IPS-20b (cell line): Measurements from ENCODE around the gene SPPL2B.
"Not testable (repeated sequence)": the region's sequence is repeated elsewhere in the genome, so short reads cannot be mapped to it uniquely, and the experiment has no call there.

Source experiments
- H3K27ac ChIP-seq: one replicate; pipeline ENCODE4 v1.5.1; 2013; ENCODE audit warnings: low read length
- H3K27me3 ChIP-seq: 2 replicates; pipeline ENCODE4 v1.6.1; 2013; ENCODE audit warnings: mild to moderate bottlenecking, low read length, inconsistent platforms; ENCODE audit not compliant: insufficient read depth
- H3K36me3 ChIP-seq: 2 replicates; pipeline ENCODE4 v1.6.1; 2013; ENCODE audit warnings: low read depth, mild to moderate bottlenecking, inconsistent platforms, low read length, moderate library complexity; ENCODE audit not compliant: insufficient read depth
- H3K4me1 ChIP-seq: 2 replicates; pipeline ENCODE4 v1.6.1; 2013; ENCODE audit warnings: mild to moderate bottlenecking, control low read depth, inconsistent platforms, low read length, moderate library complexity; ENCODE audit not compliant: insufficient read depth
- H3K4me3 ChIP-seq: 2 replicates; pipeline ENCODE4 v1.5.1; 2013; ENCODE audit warnings: mild to moderate bottlenecking, low read length, inconsistent platforms
- H3K9ac ChIP-seq: 2 replicates; pipeline ENCODE4 v1.6.1; 2013; ENCODE audit warnings: low read depth, mild to moderate bottlenecking, inconsistent platforms, low read length, moderate library complexity
- H3K9me3 ChIP-seq: 2 replicates; pipeline ENCODE4 v1.6.1; 2013; ENCODE audit warnings: mild to moderate bottlenecking, low read depth, low read length, inconsistent platforms; ENCODE audit not compliant: insufficient read depth

SPPL2B gene

DNA sequence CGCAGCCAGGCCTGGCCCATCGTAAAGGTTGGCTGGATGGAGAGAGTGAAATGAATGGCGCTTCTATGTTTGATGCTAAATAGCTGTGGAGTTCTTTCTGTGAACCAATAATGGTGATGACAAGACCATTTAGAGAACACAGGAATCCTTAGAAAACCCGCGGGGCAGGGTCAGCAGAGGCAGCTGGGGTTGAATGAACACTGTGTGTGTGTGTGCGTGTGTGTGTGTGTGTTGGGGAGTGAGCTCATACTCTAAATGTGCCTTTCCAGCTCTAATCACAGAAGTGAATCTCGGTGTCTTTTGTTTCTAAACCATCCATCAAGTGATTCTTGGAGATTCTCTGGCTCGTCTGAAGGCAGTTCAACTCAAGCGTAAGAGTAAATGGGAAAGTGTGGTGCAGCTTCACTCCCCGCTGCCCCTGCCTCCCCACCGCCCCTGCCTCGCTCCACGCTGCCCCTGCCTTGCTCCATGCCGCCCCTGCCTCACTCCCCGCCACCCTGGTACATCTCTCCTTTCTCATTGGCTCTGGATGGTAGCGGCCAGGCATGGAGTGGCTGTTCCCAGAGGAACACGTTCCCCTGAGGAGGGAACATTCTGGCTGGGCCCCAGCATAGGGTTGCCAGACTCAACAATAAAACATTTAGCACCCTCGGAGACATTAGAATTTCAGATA, 52.8 kb downstream of the SPPL2B start:
- no peaks in the 10 kb centered on the region for H3K4me1 ChIP-seq
- no peaks in the 10 kb centered on the region for H3K36me3 ChIP-seq
- H3K9me3 ChIP-seq, result no peaks in the 10 kb centered on the region; the same call in 1 of the 2 replicates
- H3K27ac ChIP-seq, result no peak overlapping the region
- H3K27me3 ChIP-seq, result no peaks in the 10 kb centered on the region
- H3K9ac ChIP-seq, result no peak overlapping the region
- no peak overlapping the region for H3K4me3 ChIP-seq

GRCh38 chr19:2382530-2383222, 54.2 kb downstream of the SPPL2B start:
- no peak overlapping the region for H3K9ac ChIP-seq
- H3K36me3 ChIP-seq, result no peaks in the 10 kb centered on the region
- no peaks in the 10 kb centered on the region for H3K4me1 ChIP-seq
- no peaks in the 10 kb centered on the region for H3K27me3 ChIP-seq
- no peak overlapping the region for H3K4me3 ChIP-seq
- no peaks in the 10 kb centered on the region; the same call in 1 of the 2 replicates for H3K9me3 ChIP-seq
- no peak overlapping the region for H3K27ac ChIP-seq

GRCh38 chr19:2385053-2385721, 56.7 kb downstream of the SPPL2B start:
- Histone ChIP-seq H3K4me3 (no peak overlapping the region), H3K27ac (no peak overlapping the region), H3K4me1 (no peaks in the 10 kb centered on the region)

DNA sequence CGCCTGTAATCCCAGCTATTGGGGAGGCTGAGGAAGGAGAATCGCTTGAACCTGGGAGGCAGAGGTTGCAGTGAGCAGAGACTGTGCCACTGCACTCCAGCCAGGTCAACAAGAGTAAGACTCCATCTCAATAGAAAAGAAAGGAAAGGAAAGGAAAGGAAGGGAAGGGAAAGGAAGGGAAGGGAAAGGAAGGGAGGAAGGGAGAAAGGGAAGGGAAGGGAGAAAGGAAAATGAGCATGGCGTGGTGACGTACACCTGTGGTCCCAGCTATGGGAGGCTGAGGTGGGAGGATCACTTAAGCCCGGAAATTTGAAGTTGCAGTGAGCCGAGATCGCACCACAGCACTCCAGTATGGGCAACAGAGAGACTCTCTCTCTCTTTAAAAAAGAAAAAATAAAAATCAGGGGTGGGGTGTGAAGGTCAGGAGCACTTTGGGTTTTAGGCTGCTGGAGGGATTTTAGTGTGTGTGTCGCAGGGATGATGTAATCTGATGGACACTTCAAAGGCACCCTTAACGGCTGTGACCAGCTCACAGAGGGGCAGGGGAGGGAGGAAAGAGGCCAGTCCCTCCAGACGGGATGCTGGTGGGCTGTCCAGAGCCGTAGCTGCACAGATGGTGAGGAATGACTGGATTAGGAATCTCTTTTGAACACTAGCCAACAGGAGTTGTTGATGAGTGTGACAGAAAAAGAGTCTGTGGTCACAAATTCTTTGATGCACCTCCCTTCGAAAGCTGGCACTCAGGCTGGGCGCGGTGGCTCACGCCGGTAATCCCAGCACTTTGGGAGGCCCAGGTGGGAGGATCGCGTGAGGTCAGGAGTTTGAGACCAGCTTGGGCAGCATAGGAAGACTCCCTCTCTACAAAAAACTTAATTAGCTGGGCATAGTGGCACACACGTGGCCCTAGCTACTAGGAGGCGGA, 59.1 kb downstream of the SPPL2B start:
- H3K27ac ChIP-seq, result no peak overlapping the region
- no peak overlapping the region for H3K4me3 ChIP-seq
- no peaks in the 10 kb centered on the region for H3K27me3 ChIP-seq
- no peaks in the 10 kb centered on the region for H3K4me1 ChIP-seq
- no peaks in the 10 kb centered on the region for H3K36me3 ChIP-seq
- H3K9ac ChIP-seq, result no peak overlapping the region
- H3K9me3 ChIP-seq, result no peaks in the 10 kb centered on the region

More at GRCh38 chr19:2385053-2385721, 56.7 kb downstream of the SPPL2B start:
- Histone ChIP-seq H3K27me3 (no peaks in the 10 kb centered on the region), H3K9ac (no peak overlapping the region), H3K36me3 (no peaks in the 10 kb centered on the region), H3K9me3 (no peaks in the 10 kb centered on the region; the same call in 1 of the 2 replicates)

DNA sequence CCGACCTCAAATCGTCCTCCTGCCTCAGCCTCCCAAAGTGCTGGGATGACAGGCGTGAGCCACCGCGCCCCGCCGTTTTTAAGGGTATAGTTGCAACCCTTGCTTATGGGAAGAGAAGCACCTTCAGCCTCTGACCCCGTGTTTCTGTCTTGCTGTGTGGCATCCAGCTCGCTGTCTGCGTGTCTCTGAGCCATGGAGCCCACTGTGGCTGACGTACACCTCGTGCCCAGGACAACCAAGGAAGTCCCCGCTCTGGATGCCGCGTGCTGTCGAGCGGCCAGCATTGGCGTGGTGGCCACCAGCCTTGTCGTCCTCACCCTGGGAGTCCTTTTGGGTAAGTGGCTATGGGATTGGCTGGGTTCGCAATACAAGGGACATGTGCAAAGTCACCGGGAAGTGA, 61.1 kb downstream of the SPPL2B start:
- no peaks in the 10 kb centered on the region for H3K27me3 ChIP-seq
- H3K27ac ChIP-seq, result no peak overlapping the region
- H3K36me3 ChIP-seq, result no peaks in the 10 kb centered on the region
- no peak overlapping the region for H3K4me3 ChIP-seq
- H3K4me1 ChIP-seq, result no peaks in the 10 kb centered on the region
- no peak overlapping the region for H3K9ac ChIP-seq
- H3K9me3 ChIP-seq, result no peaks in the 10 kb centered on the region

- no peak overlapping the region for H3K9ac ChIP-seq
- H3K4me3 ChIP-seq, result no peak overlapping the region
- H3K9me3 ChIP-seq, result no peaks in the 10 kb centered on the region
- no peak overlapping the region for H3K27ac ChIP-seq
- no peaks in the 10 kb centered on the region for H3K36me3 ChIP-seq
- H3K4me1 ChIP-seq, result no peaks in the 10 kb centered on the region
- H3K27me3 ChIP-seq, result no peaks in the 10 kb centered on the region
Observed at GRCh38 chr19:2391118-2391725, 62.7 kb downstream of the SPPL2B start.

- H3K36me3 ChIP-seq, result no peaks in the 10 kb centered on the region
- no peaks in the 10 kb centered on the region for H3K27me3 ChIP-seq
- H3K4me3 ChIP-seq, result no peak overlapping the region
- no peaks in the 10 kb centered on the region for H3K9me3 ChIP-seq
- H3K9ac ChIP-seq, result no peak overlapping the region
- H3K27ac ChIP-seq, result no peak overlapping the region
- H3K4me1 ChIP-seq, result no peaks in the 10 kb centered on the region
Observed at GRCh38 chr19:2392366-2392765, 63.9 kb downstream of the SPPL2B start.

DNA sequence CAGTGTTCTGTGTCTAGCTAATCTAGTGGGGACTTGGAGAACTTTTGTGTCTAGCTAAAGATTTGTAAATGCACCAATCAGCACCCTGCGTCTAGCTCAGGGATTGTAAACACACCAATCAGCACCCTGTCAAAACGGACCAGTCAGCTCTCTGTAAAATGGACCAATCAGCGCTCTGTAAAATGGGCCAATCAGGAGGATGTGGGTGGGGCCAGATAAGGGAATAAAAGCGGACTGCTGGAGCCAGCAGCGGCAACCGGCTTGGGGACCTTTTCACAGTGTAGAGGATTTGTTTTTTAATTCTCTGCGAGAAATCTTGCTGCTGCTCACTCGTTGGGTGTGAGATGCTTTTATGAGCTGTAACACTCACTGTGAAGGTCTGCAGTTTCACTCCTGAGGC, 64.4 kb downstream of the SPPL2B start:
- not testable (repeated sequence) for H3K4me3 ChIP-seq, H3K9ac ChIP-seq

GRCh38 chr19:2394054-2394441, 65.6 kb downstream of the SPPL2B start:
- Histone ChIP-seq H3K9me3 (no peaks in the 10 kb centered on the region), H3K36me3 (no peaks in the 10 kb centered on the region), H3K4me1 (no peaks in the 10 kb centered on the region), H3K27me3 (no peaks in the 10 kb centered on the region), H3K4me3 (no peak overlapping the region), H3K9ac (no peak overlapping the region), H3K27ac (no peak overlapping the region)

More for the DNA sequence above, 64.4 kb downstream of the SPPL2B start:
- not testable (repeated sequence) for H3K27ac ChIP-seq, H3K9me3 ChIP-seq, H3K4me1 ChIP-seq, H3K36me3 ChIP-seq, H3K27me3 ChIP-seq

- Histone ChIP-seq H3K9me3 (no peaks in the 10 kb centered on the region), H3K27me3 (no peaks in the 10 kb centered on the region), H3K36me3 (no peaks in the 10 kb centered on the region), H3K4me1 (no peaks in the 10 kb centered on the region), H3K27ac (no peak overlapping the region), H3K9ac (no peak overlapping the region), H3K4me3 (no peak overlapping the region)
Observed at GRCh38 chr19:2394442-2395292, 66.2 kb downstream of the SPPL2B start.
